SK-N-SH (cell line): Measurements from ENCODE around the gene PCED1B. TPM values are rescaled to one million over a fixed set of nuclear protein-coding genes. Genes with fewer than 3 reads are reported as not detected.

Experiments
- CTCF ChIA-PET: fragments of 300-600, 350-600 bp; formaldehyde crosslinking; extraction: SDS; loops from one replicate; lab custom pipeline; 2021; lab: Yijun Ruan, JAX
- POLR2A ChIA-PET: fragments of 350-600 bp; sonication (Branson Sonifier 250); formaldehyde crosslinking; extraction: SDS; loops from one replicate; lab custom pipeline; 2020; ENCODE audit warnings: antibody characterized with exemption, inconsistent platforms; lab: Yijun Ruan, JAX
- DNase-seq: peaks from one replicate; pipeline ENCODE4 v3.0.0; 2012
- H2AFZ ChIP-seq: fragments of 200-600 bp; sonication (generic); 2 replicates; pipeline ENCODE4 v1.8.1; 2016; ENCODE audit warnings: antibody characterized with exemption, mild to moderate bottlenecking, low read depth
- H3F3A ChIP-seq: fragments of 200-600 bp; sonication (generic); replicated peaks from 2 replicates; pipeline ENCODE3; 2016; ENCODE audit warnings: antibody characterized with exemption, mild to moderate bottlenecking; ENCODE audit not compliant: insufficient read depth
- H3K27ac ChIP-seq, 2 experiments: fragments of 200-500 bp in 1 of 2; fragments of 200-600 bp in 1 of 2; sonication (Bioruptor generic) in 1 of 2; sonication (generic), shearing (Covaris generic) in 1 of 2; 2 replicates each; pipeline versions ENCODE4 v1.5.1 to v1.6.1; 2014 to 2016; ENCODE audit warnings: low read depth in 2 of 2, inconsistent platforms in 1 of 2, low read length in 1 of 2, mild to moderate bottlenecking in 1 of 2, mixed read lengths in 1 of 2
- H3K27me3 ChIP-seq: fragments of 200-600 bp; sonication (generic), shearing (Covaris generic); 2 replicates; pipeline ENCODE4 v1.6.1; 2016; ENCODE audit warnings: mixed run types; ENCODE audit not compliant: insufficient read depth
- H3K36me3 ChIP-seq, 2 experiments: fragments of 200-500 bp in 1 of 2; fragments of 200-600 bp in 1 of 2; sonication (Bioruptor generic) in 1 of 2; sonication (generic) in 1 of 2; replicated peaks in 1 of 2; 2 replicates each; pipeline versions ENCODE3 to v1.5.1; 2014 to 2016; ENCODE audit warnings: low read length in 1 of 2, mild to moderate bottlenecking in 1 of 2; ENCODE audit not compliant: insufficient read depth in 2 of 2, control insufficient read depth in 1 of 2
- H3K4me1 ChIP-seq, 2 experiments: fragments of 200-500 bp in 1 of 2; fragments of 200-600 bp in 1 of 2; sonication (Bioruptor generic) in 1 of 2; sonication (generic), shearing (Covaris generic) in 1 of 2; 2 replicates each; pipeline versions ENCODE4 v1.5.1 to v1.6.1; 2014 to 2016; ENCODE audit warnings: low read depth in 1 of 2, low read length in 1 of 2, mixed run types in 1 of 2; ENCODE audit not compliant: insufficient read depth in 2 of 2, control insufficient read depth in 1 of 2
- H3K4me2 ChIP-seq: fragments of 200-600 bp; sonication (generic), shearing (Covaris generic); 2 replicates; pipeline ENCODE4 v1.6.1; 2017; ENCODE audit warnings: mixed run types
- H3K4me3 ChIP-seq, 2 experiments: fragments of 200-500 bp in 1 of 2; fragments of 200-600 bp in 1 of 2; sonication (Bioruptor generic) in 1 of 2; sonication (generic), shearing (Covaris generic) in 1 of 2; 2 replicates each; pipeline versions ENCODE4 v1.5.1 to v1.8.1; 2014 to 2016; ENCODE audit warnings: low read depth in 2 of 2, inconsistent platforms in 1 of 2, low read length in 1 of 2, mild to moderate bottlenecking in 1 of 2, mixed read lengths in 1 of 2, moderate library complexity in 1 of 2
- H3K79me2 ChIP-seq: fragments of 200-600 bp; sonication (generic); 2 replicates; pipeline ENCODE4 v1.8.1; 2017; ENCODE audit warnings: mild to moderate bottlenecking; ENCODE audit not compliant: insufficient read depth
- H3K9ac ChIP-seq: fragments of 200-600 bp; sonication (generic); 2 replicates; pipeline ENCODE4 v1.6.1; 2017; ENCODE audit warnings: mixed run types
- H3K9me2 ChIP-seq: fragments of 200-600 bp; sonication (generic); 2 replicates; pipeline ENCODE4 v1.6.1; 2017; ENCODE audit warnings: mixed run types
- H3K9me3 ChIP-seq: fragments of 200-600 bp; sonication (generic); 2 replicates; pipeline ENCODE4 v1.6.1; 2017; ENCODE audit warnings: mixed run types, mild to moderate bottlenecking, moderate library complexity
- H4K20me1 ChIP-seq: fragments of 200-600 bp; sonication (generic); 2 replicates; pipeline ENCODE4 v1.6.1; 2017; ENCODE audit warnings: mild to moderate bottlenecking, mixed run types; ENCODE audit not compliant: insufficient read depth
- JUND ChIP-seq: IDR thresholded peaks from 2 replicates; pipeline ENCODE4 v1.4.0; 2012
- MEF2A ChIP-seq: IDR thresholded peaks from 2 replicates; pipeline ENCODE4 v1.4.0; 2012; ENCODE audit warnings: low read depth, borderline replicate concordance
- NFIC ChIP-seq: IDR thresholded peaks from 2 replicates; pipeline ENCODE4 v1.4.0; 2012; ENCODE audit warnings: borderline replicate concordance
- POLR2AphosphoS5 ChIP-seq: IDR thresholded peaks from 2 replicates; pipeline ENCODE4 v1.6.1; 2012; ENCODE audit warnings: low read depth, low read length
- RXRA ChIP-seq: IDR thresholded peaks from 2 replicates; pipeline ENCODE4 v1.4.0; 2012; ENCODE audit warnings: low read depth, mild to moderate bottlenecking, borderline replicate concordance
- SMC3 ChIP-seq: IDR thresholded peaks from 2 replicates; pipeline ENCODE4 v1.6.1; 2012; ENCODE audit warnings: low read depth, low read length, improper control_type of control experiment
- TAF1 ChIP-seq: IDR thresholded peaks from 2 replicates; pipeline ENCODE4 v1.6.1; 2012; ENCODE audit warnings: low read depth, mild to moderate bottlenecking, low read length, moderate library complexity, borderline replicate concordance
- WGBS: methylation state at CpG from one replicate; pipeline ENCODE4 v1.1.6; 2017; ENCODE audit warnings: low lambda C conversion rate; 5-methylcytosine and 5-hydroxymethylcytosine counted together
- polyA plus RNA-seq, 3 experiments: library from polyadenylated mRNA; depleted of rRNA; stranded (reverse); fragments of >200 nt; gene quantifications; 2 replicates each; pipeline ENCODE4 v1.2.3, GENCODE V29; 2012
- TF ChIP-seq, protein P1 (sequence below): fragments of 150-350 bp; IDR thresholded peaks from 2 replicates; pipeline ENCODE4 v1.6.1; 2016; ENCODE audit warnings: mild to moderate bottlenecking, low read depth, low read length
- TF ChIP-seq, protein P2 (sequence below): IDR thresholded peaks from 2 replicates; pipeline ENCODE4 v1.4.0; 2012; ENCODE audit warnings: low read depth, borderline replicate concordance
- TF ChIP-seq, protein P3 (sequence below): fragments of 200-600 bp; sonication (generic); IDR thresholded peaks from 2 replicates; pipeline ENCODE4 v1.6.1; 2017; ENCODE audit warnings: antibody characterized with exemption, mild to moderate bottlenecking, moderate library complexity
- TF ChIP-seq, protein P4 (sequence below): IDR thresholded peaks from 2 replicates; pipeline ENCODE4 v1.4.0; 2012; ENCODE audit warnings: low read depth, borderline replicate concordance
- TF ChIP-seq, protein P5 (sequence below): fragments of 150-350 bp; IDR thresholded peaks from 2 replicates; pipeline ENCODE4 v1.6.1; 2017; ENCODE audit warnings: antibody characterized with exemption, low read length, low read depth, borderline replicate concordance

The PCED1B gene
- polyA plus RNA-seq, 1 of the 3 experiments (the other 2 are of a cell fraction): 0.21 TPM

DNA sequence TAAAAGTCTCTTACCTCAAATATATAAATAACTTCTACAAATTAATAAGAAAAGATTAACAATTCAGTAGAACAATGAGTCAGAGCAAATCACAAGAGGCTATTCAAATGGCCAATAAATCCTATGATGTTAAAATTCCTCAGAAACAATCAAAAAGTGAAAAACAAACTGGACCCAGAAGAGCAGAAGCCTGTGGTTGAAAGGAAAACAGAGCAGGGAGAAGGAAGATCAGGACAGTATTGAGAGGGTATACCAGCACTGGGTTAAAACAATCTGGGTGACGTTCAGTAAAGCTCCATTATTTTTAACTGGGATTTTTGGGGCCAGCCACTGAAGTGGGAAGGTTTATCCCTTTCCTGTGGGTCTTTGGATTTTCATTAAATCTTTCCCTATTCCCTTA is 39.7 kb upstream of the PCED1B start (continued):
- TF ChIP-seq, protein P1, sequence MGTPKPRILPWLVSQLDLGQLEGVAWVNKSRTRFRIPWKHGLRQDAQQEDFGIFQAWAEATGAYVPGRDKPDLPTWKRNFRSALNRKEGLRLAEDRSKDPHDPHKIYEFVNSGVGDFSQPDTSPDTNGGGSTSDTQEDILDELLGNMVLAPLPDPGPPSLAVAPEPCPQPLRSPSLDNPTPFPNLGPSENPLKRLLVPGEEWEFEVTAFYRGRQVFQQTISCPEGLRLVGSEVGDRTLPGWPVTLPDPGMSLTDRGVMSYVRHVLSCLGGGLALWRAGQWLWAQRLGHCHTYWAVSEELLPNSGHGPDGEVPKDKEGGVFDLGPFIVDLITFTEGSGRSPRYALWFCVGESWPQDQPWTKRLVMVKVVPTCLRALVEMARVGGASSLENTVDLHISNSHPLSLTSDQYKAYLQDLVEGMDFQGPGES: no peak

DNA sequence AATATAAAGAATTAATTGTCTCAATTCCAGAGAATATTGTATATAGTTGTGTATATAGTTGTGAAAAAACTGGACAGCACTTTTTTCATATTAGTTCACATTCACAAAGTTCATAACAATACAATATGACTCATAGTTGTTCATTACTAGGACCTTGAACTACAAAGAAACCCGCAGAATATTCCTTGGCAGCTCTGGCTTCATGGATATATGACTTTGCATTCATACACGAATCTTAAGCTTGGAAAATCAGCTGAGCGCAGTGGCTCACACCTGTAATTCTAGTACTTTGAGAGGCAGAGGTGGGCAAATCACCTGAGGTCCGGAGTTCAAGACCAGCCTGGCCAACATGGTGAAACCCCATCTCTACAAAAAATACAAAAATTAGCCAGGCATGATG is 38.1 kb upstream of the PCED1B start:
- POLR2A ChIA-PET: no interaction called here
- H3K9ac ChIP-seq: no peak overlapping the region

DNA sequence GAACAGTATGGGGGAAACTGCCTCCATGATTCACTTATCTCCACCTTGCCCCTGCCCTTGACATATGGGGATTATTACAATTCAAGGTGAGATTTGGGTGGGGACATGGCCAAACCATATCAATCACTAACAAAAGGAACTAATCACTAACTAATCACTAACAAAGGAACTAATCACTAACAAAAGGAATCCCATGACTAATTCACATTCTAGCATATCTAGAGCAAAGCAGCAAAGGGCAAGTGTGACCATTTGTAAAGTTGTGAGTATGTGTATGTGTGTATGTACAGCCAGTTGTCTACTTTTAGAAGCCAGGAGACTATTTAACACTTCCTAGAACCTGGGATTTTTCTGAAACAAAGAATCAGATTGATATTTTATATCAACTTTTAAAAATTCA is 30.9 kb upstream of the PCED1B start:
- H4K20me1 ChIP-seq: no peaks in the 10 kb centered on the region
- no peak overlapping the region for H3K27ac ChIP-seq
- DNase-seq: no peak
- H3K4me1 ChIP-seq: no peaks in the 10 kb centered on the region
- no peaks in the 10 kb centered on the region for H3K9me2 ChIP-seq
- ChIA-PET CTCF (no interaction called here), POLR2A (no interaction called here)
- H3K9ac ChIP-seq: no peak overlapping the region
- H2AFZ ChIP-seq: no peak overlapping the region
- no peaks in the 10 kb centered on the region for H3K79me2 ChIP-seq
- no peaks in the 10 kb centered on the region for H3F3A ChIP-seq
- H3K4me2 ChIP-seq: no peak overlapping the region
- no peaks in the 10 kb centered on the region for H3K36me3 ChIP-seq
- H3K27me3 ChIP-seq: peaks cover 4% of the 10 kb centered on the region; the same call in 1 of the 2 replicates
- peaks cover 5% of the 10 kb centered on the region; the same call in 1 of the 2 replicates for H3K9me3 ChIP-seq
- H3K4me3 ChIP-seq: no peak overlapping the region
- no peak for TF ChIP-seq SMC3
- TF ChIP-seq, protein P2, sequence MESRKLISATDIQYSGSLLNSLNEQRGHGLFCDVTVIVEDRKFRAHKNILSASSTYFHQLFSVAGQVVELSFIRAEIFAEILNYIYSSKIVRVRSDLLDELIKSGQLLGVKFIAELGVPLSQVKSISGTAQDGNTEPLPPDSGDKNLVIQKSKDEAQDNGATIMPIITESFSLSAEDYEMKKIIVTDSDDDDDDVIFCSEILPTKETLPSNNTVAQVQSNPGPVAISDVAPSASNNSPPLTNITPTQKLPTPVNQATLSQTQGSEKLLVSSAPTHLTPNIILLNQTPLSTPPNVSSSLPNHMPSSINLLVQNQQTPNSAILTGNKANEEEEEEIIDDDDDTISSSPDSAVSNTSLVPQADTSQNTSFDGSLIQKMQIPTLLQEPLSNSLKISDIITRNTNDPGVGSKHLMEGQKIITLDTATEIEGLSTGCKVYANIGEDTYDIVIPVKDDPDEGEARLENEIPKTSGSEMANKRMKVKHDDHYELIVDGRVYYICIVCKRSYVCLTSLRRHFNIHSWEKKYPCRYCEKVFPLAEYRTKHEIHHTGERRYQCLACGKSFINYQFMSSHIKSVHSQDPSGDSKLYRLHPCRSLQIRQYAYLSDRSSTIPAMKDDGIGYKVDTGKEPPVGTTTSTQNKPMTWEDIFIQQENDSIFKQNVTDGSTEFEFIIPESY: no peak
- TF ChIP-seq MEF2A: no peak
- TF ChIP-seq JUND: no peak
- TF ChIP-seq, protein P3, sequence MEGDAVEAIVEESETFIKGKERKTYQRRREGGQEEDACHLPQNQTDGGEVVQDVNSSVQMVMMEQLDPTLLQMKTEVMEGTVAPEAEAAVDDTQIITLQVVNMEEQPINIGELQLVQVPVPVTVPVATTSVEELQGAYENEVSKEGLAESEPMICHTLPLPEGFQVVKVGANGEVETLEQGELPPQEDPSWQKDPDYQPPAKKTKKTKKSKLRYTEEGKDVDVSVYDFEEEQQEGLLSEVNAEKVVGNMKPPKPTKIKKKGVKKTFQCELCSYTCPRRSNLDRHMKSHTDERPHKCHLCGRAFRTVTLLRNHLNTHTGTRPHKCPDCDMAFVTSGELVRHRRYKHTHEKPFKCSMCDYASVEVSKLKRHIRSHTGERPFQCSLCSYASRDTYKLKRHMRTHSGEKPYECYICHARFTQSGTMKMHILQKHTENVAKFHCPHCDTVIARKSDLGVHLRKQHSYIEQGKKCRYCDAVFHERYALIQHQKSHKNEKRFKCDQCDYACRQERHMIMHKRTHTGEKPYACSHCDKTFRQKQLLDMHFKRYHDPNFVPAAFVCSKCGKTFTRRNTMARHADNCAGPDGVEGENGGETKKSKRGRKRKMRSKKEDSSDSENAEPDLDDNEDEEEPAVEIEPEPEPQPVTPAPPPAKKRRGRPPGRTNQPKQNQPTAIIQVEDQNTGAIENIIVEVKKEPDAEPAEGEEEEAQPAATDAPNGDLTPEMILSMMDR: no peak
- TF ChIP-seq POLR2AphosphoS5: no peak
- TF ChIP-seq, protein P4, sequence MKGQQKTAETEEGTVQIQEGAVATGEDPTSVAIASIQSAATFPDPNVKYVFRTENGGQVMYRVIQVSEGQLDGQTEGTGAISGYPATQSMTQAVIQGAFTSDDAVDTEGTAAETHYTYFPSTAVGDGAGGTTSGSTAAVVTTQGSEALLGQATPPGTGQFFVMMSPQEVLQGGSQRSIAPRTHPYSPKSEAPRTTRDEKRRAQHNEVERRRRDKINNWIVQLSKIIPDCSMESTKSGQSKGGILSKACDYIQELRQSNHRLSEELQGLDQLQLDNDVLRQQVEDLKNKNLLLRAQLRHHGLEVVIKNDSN: no peak
- no peak for TF ChIP-seq TAF1
- TF ChIP-seq, protein P1: no peak
- TF ChIP-seq RXRA: no peak
- TF ChIP-seq NFIC: no peak

More for the DNA sequence above, 38.1 kb upstream of the PCED1B start:
- Histone ChIP-seq H4K20me1 (no peaks in the 10 kb centered on the region), H3K27ac (no peak overlapping the region), H3K36me3 (no peaks in the 10 kb centered on the region), H3K4me2 (no peak overlapping the region), H3K27me3 (no peaks in the 10 kb centered on the region; the same call in 1 of the 2 replicates), H3F3A (no peaks in the 10 kb centered on the region), H3K79me2 (no peaks in the 10 kb centered on the region), H3K4me3 (no peak overlapping the region), H2AFZ (no peak overlapping the region), H3K4me1 (no peaks in the 10 kb centered on the region), H3K9me3 (no peaks in the 10 kb centered on the region; the same call in 1 of the 2 replicates), H3K9me2 (no peaks in the 10 kb centered on the region)
- TF ChIP-seq, protein P5, sequence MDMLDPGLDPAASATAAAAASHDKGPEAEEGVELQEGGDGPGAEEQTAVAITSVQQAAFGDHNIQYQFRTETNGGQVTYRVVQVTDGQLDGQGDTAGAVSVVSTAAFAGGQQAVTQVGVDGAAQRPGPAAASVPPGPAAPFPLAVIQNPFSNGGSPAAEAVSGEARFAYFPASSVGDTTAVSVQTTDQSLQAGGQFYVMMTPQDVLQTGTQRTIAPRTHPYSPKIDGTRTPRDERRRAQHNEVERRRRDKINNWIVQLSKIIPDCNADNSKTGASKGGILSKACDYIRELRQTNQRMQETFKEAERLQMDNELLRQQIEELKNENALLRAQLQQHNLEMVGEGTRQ: no peak
- CTCF ChIA-PET: interaction anchor here (1.9 kb wide), 1 partner anchor 9 kb away, joined by 8 read pairs; no protein-coding TSS in a partner anchor
- DNase-seq: no peak
- 17% methylated on average over 4 of the region's 4 CpGs for WGBS
